ENCODE data around the gene DCUN1D4.
"Not testable (repeated sequence)": the region's sequence is repeated elsewhere in the genome, so short reads cannot be mapped to it uniquely, and the experiment has no call there.

DCUN1D4 gene

GRCh38 chr4:51893402-51893801 lies 50.4 kb downstream of the DCUN1D4 start:
- DNase-seq (ENCODE audit: low spot score): not testable (repeated sequence)

DNA sequence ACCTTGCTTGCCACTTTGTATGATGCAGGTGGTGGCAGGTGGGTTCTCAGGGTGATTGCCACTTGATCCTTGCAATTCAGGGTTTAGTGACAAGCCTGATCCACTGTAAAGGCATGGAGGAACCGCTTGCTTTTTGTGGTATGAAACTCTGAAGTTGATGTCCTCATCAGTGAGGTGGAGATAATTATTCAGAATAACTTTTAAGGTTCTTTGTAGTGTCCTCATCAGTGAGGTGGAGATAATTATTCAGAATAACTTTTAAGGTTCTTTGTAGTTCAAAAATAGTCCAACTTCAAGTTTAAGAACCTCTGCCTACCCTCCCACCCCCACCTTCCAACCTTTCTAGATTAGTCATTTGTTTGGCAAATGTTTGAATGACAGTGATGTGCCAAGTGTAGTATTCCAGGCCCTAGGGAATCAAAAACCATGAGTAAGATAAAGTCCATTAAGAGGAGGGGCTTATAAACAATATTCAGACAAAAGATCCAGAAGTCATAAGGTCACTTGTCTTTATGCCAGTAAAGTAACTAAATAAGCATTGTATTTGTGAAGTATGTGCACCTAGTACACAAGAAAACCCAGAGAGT lies 51.2 kb downstream of the DCUN1D4 start:
- no peak for DNase-seq (ENCODE audit: low spot score)

- no peak for DNase-seq (ENCODE audit: low spot score)
Measured at GRCh38 chr4:51895158-51895557, 52.2 kb downstream of the DCUN1D4 start.

GRCh38 chr4:51895816-51896408 lies 53.0 kb downstream of the DCUN1D4 start:
- peak; percentile 69 for DNase-seq (ENCODE audit: low spot score)

- DNase-seq (ENCODE audit: low spot score): no peak
Measured at GRCh38 chr4:51901363-51901762, 58.4 kb downstream of the DCUN1D4 start.

DNA sequence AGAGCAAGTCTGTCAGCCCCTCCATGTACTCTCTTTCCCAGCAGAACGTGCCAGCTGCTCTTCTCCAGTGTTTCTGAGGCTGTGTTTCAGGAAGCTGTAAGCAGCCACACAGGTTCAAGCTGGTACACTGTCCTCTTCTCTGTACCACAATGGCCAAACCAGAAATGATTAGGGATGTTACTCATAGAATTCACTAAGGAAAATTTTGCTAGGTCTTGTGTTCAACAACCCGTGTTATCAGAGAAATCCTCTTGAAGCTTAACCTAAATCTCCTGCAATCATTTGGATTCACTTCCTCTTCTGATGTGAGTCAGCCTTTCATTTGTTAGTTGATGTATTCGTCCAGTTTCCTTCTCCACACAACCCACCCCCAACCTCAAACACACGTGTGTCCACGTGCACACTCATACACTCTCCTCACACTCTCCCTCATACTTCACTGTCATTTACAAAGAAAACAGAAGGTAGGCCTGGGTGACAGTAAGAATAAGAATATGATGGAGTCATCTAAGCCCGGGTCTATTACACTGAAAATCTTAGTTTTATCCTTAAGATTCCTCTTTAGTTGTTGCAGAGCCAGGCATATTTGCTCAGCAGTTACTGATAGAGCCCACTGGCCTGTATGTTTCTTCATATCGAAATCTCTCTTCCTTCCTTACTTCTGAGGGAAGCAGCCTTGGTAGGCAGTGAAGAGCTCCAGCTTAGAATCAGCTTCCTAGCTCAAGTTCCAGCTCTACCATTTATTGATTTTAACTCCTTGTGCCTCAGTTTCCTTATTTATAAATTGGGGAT lies 63.4 kb downstream of the DCUN1D4 start:
- no peak for DNase-seq (ENCODE audit: low spot score)

DNA sequence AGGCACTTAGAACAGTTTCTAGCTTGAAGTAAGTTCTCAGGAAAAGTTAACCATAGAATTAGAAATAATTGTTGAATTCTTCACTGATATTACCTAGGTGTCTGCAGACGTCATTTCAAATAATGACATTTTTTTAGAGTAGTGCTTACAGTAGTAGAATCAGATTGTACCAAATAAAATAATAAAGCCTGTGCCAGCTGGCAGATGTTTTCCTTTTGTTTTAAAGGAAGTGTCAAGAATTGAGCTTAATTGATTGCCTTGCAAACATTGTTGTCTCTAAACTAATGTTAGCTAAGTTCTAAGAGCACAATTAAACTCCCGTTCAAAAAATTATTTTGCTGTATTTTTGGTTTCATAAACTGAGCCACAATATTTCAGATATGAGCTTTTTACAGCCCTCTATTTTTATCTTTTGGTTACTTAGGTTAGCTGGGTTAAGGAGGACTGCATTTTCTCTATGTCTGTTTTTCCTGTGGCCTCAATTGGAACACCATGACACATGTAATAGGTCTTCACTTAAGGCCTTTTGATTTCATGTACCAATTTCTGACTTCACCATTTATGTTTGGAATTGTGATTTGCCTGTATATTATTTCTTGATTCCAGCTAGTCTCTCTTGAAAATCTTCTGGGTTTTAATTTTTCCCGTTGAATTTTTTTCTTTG lies 64.2 kb downstream of the DCUN1D4 start:
- DNase-seq (ENCODE audit: low spot score): no peak

DNA sequence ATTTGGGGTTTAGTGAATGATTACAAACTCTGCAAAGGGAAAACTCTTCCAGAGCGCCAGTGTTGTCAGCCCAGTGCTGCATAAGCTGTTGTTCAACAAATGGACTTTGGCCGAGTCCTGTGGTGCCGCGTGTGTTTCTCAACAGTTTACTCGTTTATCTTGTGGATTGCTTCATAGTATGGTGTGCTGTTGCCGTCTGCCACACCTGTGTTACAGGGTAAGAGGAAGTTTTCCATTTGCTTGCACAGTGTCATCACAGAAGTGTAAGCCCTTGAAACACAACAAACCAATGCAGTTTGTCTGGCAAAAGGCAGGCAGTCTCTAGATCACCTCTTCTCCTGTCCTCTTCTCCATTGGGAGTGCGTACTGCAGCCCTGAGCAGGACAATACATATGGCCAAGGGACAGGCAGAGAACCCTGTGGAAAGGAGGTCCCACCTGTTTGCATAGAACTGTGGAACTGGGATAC lies 66.3 kb downstream of the DCUN1D4 start:
- no peak for DNase-seq (ENCODE audit: low spot score)

DNA sequence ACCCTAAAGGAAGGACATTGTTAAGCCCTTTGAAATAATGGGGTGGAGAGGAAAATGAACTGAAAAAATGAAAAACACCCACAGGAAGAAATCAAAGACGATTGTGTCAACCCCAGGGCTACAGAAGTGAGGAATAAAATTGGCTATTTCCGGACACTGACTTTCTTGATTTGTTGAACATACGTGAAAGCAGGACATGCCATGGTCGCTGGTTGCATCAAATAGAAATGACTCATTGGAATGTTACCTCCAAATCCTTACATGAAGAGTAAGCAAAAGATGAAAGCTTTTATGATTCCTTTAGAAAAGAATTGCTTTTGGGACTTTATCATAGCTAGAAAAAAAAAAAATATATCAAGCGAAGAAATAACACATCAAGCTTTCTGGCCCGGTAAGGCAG lies 75.3 kb downstream of the DCUN1D4 start:
- DNase-seq (ENCODE audit: low spot score): no peak

DNA sequence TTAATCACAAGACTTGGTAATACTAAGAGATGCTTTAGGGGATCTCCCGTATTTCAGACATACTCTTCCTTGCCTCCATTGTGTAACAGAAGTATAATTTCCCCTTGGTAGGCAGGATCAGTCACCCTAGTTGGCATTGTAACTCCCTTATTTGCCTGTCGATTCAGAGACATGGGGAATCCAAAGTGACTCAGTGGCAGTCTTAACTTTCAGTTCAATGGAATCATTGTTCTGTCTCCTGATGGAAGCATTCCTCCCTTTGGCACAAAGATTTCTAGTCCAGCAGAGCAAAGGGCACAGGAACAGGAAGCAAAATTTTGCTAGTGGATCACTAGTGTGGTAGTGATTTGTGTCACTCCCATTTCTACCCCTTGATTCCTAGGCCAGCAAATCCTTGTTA lies 80.4 kb downstream of the DCUN1D4 start:
- no peak for DNase-seq (ENCODE audit: low spot score)

- no peak for DNase-seq (ENCODE audit: low spot score)
Measured at GRCh38 chr4:51925307-51925706, 82.4 kb downstream of the DCUN1D4 start.

GRCh38 chr4:51930557-51930956 lies 87.6 kb downstream of the DCUN1D4 start:
- DNase-seq (ENCODE audit: low spot score): no peak

DNA sequence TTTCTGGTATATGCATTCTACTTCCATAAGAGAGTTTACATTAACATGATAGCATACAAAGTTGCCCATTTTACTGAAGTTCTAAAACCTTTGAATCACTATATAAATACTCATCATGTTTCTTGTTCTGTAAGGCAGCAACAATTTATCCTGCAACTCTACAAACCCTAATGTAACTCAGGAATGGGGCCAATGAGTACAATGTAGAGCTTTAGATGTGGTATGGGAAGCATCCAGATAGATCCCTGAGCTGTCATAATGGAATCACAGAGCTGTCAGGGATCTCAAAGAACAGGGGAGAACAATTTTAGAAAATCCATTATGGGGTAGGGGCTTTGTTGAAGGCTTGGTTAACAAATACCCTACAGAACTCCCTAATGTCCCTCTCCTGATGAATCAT lies 88.5 kb downstream of the DCUN1D4 start:
- DNase-seq (ENCODE audit: low spot score): no peak

GRCh38 chr4:51932261-51932660 lies 89.3 kb downstream of the DCUN1D4 start:
- DNase-seq (ENCODE audit: low spot score): no peak

- DNase-seq (ENCODE audit: low spot score): no peak
Measured at GRCh38 chr4:51932684-51933083, 89.7 kb downstream of the DCUN1D4 start.

GRCh38 chr4:51940460-51940859 lies 97.5 kb downstream of the DCUN1D4 start:
- DNase-seq (ENCODE audit: low spot score): not testable (repeated sequence)

GRCh38 chr4:51942108-51942832 lies 99.3 kb downstream of the DCUN1D4 start:
- DNase-seq (ENCODE audit: low spot score): no peak

GRCh38 chr4:51942833-51943215 lies 99.9 kb downstream of the DCUN1D4 start:
- DNase-seq (ENCODE audit: low spot score): no peak

- no peak for DNase-seq (ENCODE audit: low spot score)
Measured at GRCh38 chr4:51943221-51943620, 100.3 kb downstream of the DCUN1D4 start.

- no peak for DNase-seq (ENCODE audit: low spot score)
Measured at GRCh38 chr4:51958199-51958968, 115.4 kb downstream of the DCUN1D4 start.

DNA sequence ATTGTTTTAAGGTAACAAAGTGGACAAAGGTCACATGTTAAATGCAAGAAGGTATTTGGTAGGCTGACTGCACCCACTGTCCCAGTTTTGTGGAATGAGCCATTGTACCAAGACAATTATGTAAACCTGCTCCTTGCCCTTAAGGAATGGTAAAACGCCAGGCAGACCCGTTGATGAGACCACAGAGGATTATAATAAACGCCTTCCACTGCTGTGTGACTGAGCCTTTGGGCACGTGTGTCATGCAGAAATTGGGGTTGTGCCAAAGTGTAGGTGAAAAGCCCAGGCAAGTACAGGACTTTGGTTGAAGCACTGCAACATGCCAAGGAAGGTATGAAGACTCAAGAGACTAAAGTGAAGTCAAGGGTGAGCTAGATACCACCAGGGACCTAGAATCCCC lies 117.5 kb downstream of the DCUN1D4 start:
- no peak for DNase-seq (ENCODE audit: low spot score)
